Measurements from ENCODE around the gene NUP133. TPM values are rescaled to one million over a fixed set of nuclear protein-coding genes. Genes with fewer than 3 reads are reported as not detected.
A peak's percentile ranks its signal among the peaks of the same experiment; 100 is the strongest.
"Not testable (repeated sequence)": the region's sequence is repeated elsewhere in the genome, so short reads cannot be mapped to it uniquely, and the experiment has no call there.

NUP133 gene
- total RNA-seq, 1 donor from 2014 or later: 38.3 TPM

GRCh38 chr1:229529639-229530038 is 21.5 kb upstream of the NUP133 start:
- intact Hi-C loops (cut with DNase I): no loop called here
- TF ChIP-seq CTCF (IDR thresholded peaks at IDR 0.05): no peak
- no peak for TF ChIP-seq POLR2AphosphoS5 (IDR thresholded peaks at IDR 0.05; ENCODE audit: insufficient read depth in 1 of 2, low read depth in 1 of 2)
- TF ChIP-seq POLR2A (IDR thresholded peaks at IDR 0.05): no peak
- Histone ChIP-seq H3K4me3 (no peak overlapping the region), H3K36me3 (peaks cover 0 to 69% of the 10 kb centered on the region in 2 donors), H3K27me3 (no peaks in the 10 kb centered on the region), H3K27ac (no peak overlapping the region), H3K9me3 (no peaks in the 10 kb centered on the region), H3K4me1 (no peaks in the 10 kb centered on the region)
- DNase-seq (ENCODE audit: extremely low spot score in 2 of 2): no peak

GRCh38 chr1:229526695-229527094 is 18.6 kb upstream of the NUP133 start:
- intact Hi-C loops (cut with DNase I): no loop called here
- no peak for DNase-seq (ENCODE audit: extremely low spot score in 2 of 2)
- Histone ChIP-seq H3K27me3 (no peaks in the 10 kb centered on the region), H3K9me3 (no peaks in the 10 kb centered on the region), H3K36me3 (peaks cover 0 to 64% of the 10 kb centered on the region in 2 donors), H3K4me3 (no peak overlapping the region), H3K4me1 (no peaks in the 10 kb centered on the region), H3K27ac (no peak overlapping the region)
- TF ChIP-seq CTCF (IDR thresholded peaks at IDR 0.05): no peak
- TF ChIP-seq POLR2AphosphoS5 (IDR thresholded peaks at IDR 0.05; ENCODE audit: insufficient read depth in 1 of 2, low read depth in 1 of 2): no peak
- no peak for TF ChIP-seq POLR2A (IDR thresholded peaks at IDR 0.05)

- no peak overlapping the region for H3K4me3 ChIP-seq
- H3K9me3 ChIP-seq: no peaks in the 10 kb centered on the region
- H3K4me1 ChIP-seq: no peaks in the 10 kb centered on the region
- intact Hi-C loops (cut with DNase I): no loop called here
- no peak overlapping the region for H3K27ac ChIP-seq
- no peak for TF ChIP-seq POLR2A (IDR thresholded peaks at IDR 0.05)
- TF ChIP-seq POLR2AphosphoS5 (IDR thresholded peaks at IDR 0.05; ENCODE audit: insufficient read depth in 1 of 2, low read depth in 1 of 2): no peak
- TF ChIP-seq CTCF (IDR thresholded peaks at IDR 0.05): no peak
- DNase-seq (ENCODE audit: extremely low spot score in 2 of 2): no peak
- H3K27me3 ChIP-seq: no peaks in the 10 kb centered on the region
- peaks cover 0 to 50% of the 10 kb centered on the region in 2 donors for H3K36me3 ChIP-seq
These were observed 14.9 kb upstream of the NUP133 start for GRCh38 chr1:229523052-229523451.

- H3K27ac ChIP-seq: no peak overlapping the region
- no peak for TF ChIP-seq POLR2A (IDR thresholded peaks at IDR 0.05)
- peak; percentile 54 to 64 (median 62) for TF ChIP-seq CTCF (IDR thresholded peaks at IDR 0.05)
- no peak for TF ChIP-seq POLR2AphosphoS5 (IDR thresholded peaks at IDR 0.05; ENCODE audit: insufficient read depth in 1 of 2, low read depth in 1 of 2)
- H3K4me3 ChIP-seq: no peak overlapping the region
- no peaks in the 10 kb centered on the region for H3K36me3 ChIP-seq
- no peaks in the 10 kb centered on the region for H3K4me1 ChIP-seq
- no peaks in the 10 kb centered on the region for H3K9me3 ChIP-seq
- no peaks in the 10 kb centered on the region for H3K27me3 ChIP-seq
- no peak for DNase-seq (ENCODE audit: extremely low spot score in 2 of 2)
- intact Hi-C loops (cut with DNase I): loop anchor here (10.0 kb wide), 1 partner anchor 250 kb away; no protein-coding TSS in a partner anchor
These were observed 6.6 kb upstream of the NUP133 start for GRCh38 chr1:229514578-229515275.

- H3K36me3 ChIP-seq; H3K27me3 ChIP-seq; DNase-seq (ENCODE audit: extremely low spot score in 2 of 2); H3K27ac ChIP-seq; H3K9me3 ChIP-seq; H3K4me3 ChIP-seq: not testable (repeated sequence)
- peaks cover 14% of the 10 kb centered on the region for H3K4me1 ChIP-seq
- intact Hi-C loops (cut with DNase I): loop anchor here (10.0 kb wide), 1 partner anchor 247 kb away; no protein-coding TSS in a partner anchor
These were observed 3.5 kb upstream of the NUP133 start for GRCh38 chr1:229511625-229512024.

GRCh38 chr1:229511201-229511600 is 3.1 kb upstream of the NUP133 start:
- peaks cover 18% of the 10 kb centered on the region for H3K4me1 ChIP-seq
- intact Hi-C loops (cut with DNase I): loop anchor here (10.0 kb wide), 1 partner anchor 246 kb away; no protein-coding TSS in a partner anchor
- H3K4me3 ChIP-seq; H3K36me3 ChIP-seq; H3K27ac ChIP-seq; H3K27me3 ChIP-seq; DNase-seq (ENCODE audit: extremely low spot score in 2 of 2); H3K9me3 ChIP-seq: not testable (repeated sequence)

Measured in vagina (tissue), 2 donors.